ENCODE data around the gene ITPRID1.

GRCh38 chr7:31707089-31707488 lies 193.2 kb downstream of the ITPRID1 start:
- TF ChIP-seq CTCF (IDR thresholded peaks at IDR 0.05) (no peak), ZFX (IDR thresholded peaks at IDR 0.05; ENCODE audit: borderline replicate concordance) (no peak)
